Panc1 (cell line): ENCODE measurements around the gene MUCL3. TPM values are rescaled to one million over a fixed set of nuclear protein-coding genes. Genes with fewer than 3 reads are reported as not detected.

Source experiments
- ATAC-seq: fragments of 200-7000 bp; cut with Tn5 transposase; 2 replicates; pipeline ENCODE4 v1.9.1; 2020; ENCODE audit warnings: mild to moderate bottlenecking, moderate library complexity
- BruUV-seq: library from RNA; stranded (reverse); fragments of 400-500 nt; replicated peaks from 2 replicates; lab custom pipeline; 2021; lab: Mats Ljungman, UMichigan
- CTCF ChIA-PET: fragments of 300-600 bp; sonication (Branson Sonifier 250); formaldehyde crosslinking; loops from one replicate; lab custom pipeline; 2022; ENCODE audit warnings: antibody characterized with exemption; lab: Charles Lee
- POLR2A ChIA-PET: fragments of 300-600 bp; sonication (Branson Sonifier 250); formaldehyde crosslinking; loops from one replicate; lab custom pipeline; 2022; ENCODE audit warnings: antibody characterized with exemption; lab: Charles Lee
- DNase-seq: peaks from one replicate; pipeline ENCODE4 v3.0.0-alpha.2; 2010; ENCODE audit warnings: low read depth, low spot score
- H3K27ac ChIP-seq: 2 replicates; pipeline ENCODE4 v1.5.1; 2011; ENCODE audit warnings: mild to moderate bottlenecking, low read length, inconsistent platforms
- H3K27me3 ChIP-seq: fragments of 200-500 bp; sonication (Bioruptor generic); 2 replicates; pipeline ENCODE4 v1.6.0; 2014; ENCODE audit warnings: low read length, inconsistent platforms; ENCODE audit not compliant: control insufficient read depth, insufficient read depth
- H3K36me3 ChIP-seq: fragments of 200-500 bp; sonication (Bioruptor generic); 2 replicates; pipeline ENCODE4 v1.5.1; 2014; ENCODE audit warnings: inconsistent platforms, mild to moderate bottlenecking, low read length, moderate library complexity; ENCODE audit not compliant: control insufficient read depth, insufficient read depth
- H3K4me1 ChIP-seq: 2 replicates; pipeline ENCODE4 v1.5.1; 2011; ENCODE audit warnings: inconsistent platforms, mild to moderate bottlenecking, low read length, moderate library complexity; ENCODE audit not compliant: control insufficient read depth, insufficient read depth
- H3K4me3 ChIP-seq, 2 experiments: 2 replicates each; pipeline ENCODE4 v1.5.1; 2011 to 2012; ENCODE audit warnings: low read depth in 2 of 2, low read length in 2 of 2, mild to moderate bottlenecking in 2 of 2, inconsistent platforms in 1 of 2, moderate library complexity in 1 of 2
- H3K9me3 ChIP-seq: fragments of 200-500 bp; sonication (Bioruptor generic); 2 replicates; pipeline ENCODE4 v1.5.1; 2014; ENCODE audit warnings: low read depth, mild to moderate bottlenecking, inconsistent platforms, low read length, moderate library complexity; ENCODE audit not compliant: control insufficient read depth, insufficient read depth
- CTCF ChIP-seq: fragments of 450-650 bp; IDR thresholded peaks from 2 replicates; pipeline ENCODE4 v1.5.1; 2017; ENCODE audit warnings: mild to moderate bottlenecking
- POLR2AphosphoS5 ChIP-seq: IDR thresholded peaks from 2 replicates; pipeline ENCODE4 v1.6.1; 2012; ENCODE audit warnings: mild to moderate bottlenecking, low read depth, low read length, moderate library complexity
- REST ChIP-seq, 2 experiments: IDR thresholded peaks; 2 replicates each; pipeline ENCODE4 v1.6.1; 2011 to 2012; ENCODE audit warnings: low read depth in 2 of 2, control low read depth in 1 of 2, low read length in 1 of 2, mild to moderate bottlenecking in 1 of 2, moderate library complexity in 1 of 2; ENCODE audit not compliant: insufficient read depth in 1 of 2
- SIN3A ChIP-seq: IDR thresholded peaks from 2 replicates; pipeline ENCODE4 v1.6.1; 2012; ENCODE audit warnings: low read depth, mild to moderate bottlenecking, low read length, moderate library complexity, borderline replicate concordance; ENCODE audit not compliant: insufficient read depth
- TCF7L2 ChIP-seq: IDR thresholded peaks from 2 replicates; pipeline ENCODE4 v1.6.1; 2011; ENCODE audit warnings: mild to moderate bottlenecking, low read depth, low read length, inconsistent platforms
- in situ Hi-C: cut with HindIII; loops from 2 replicates; pipeline ENCODE4 v1.10.0; 2016; ENCODE audit warnings: low sequenced_read_pairs, low pct_unique_long_range_greater_than_20kb
- intact Hi-C: fragments of 100-400 bp; cut with micrococcal nuclease; formaldehyde crosslinking; loops from one replicate; pipeline ENCODE4 v1.10.0; 2022; ENCODE audit not compliant: unreplicated experiment
- total RNA-seq: library from RNA; stranded (reverse); gene quantifications from one replicate; pipeline ENCODE4 v1.2.1, GENCODE V29; 2021; ENCODE audit not compliant: unreplicated experiment

MUCL3 gene
- total RNA-seq, 1 experiment from 2014 or later, result not detected

GRCh38 chr6:30979141-30979540 is 38.4 kb downstream of the MUCL3 start:
- DNase-seq, result no peak
- H3K9me3 ChIP-seq, result no peaks in the 10 kb centered on the region
- no peak for TF ChIP-seq CTCF
- H3K27me3 ChIP-seq, result peaks cover 2% of the 10 kb centered on the region; the same call in 1 of the 2 replicates
- in situ Hi-C loops (no loop called here), intact Hi-C loops (no loop called here)
- H3K4me3 ChIP-seq, result no peak overlapping the region
- H3K36me3 ChIP-seq, result no peaks in the 10 kb centered on the region
- ATAC-seq, result no peak
- ChIA-PET CTCF (no interaction called here), POLR2A (no interaction called here)
- 0 out of 2 replicates have a peak, but pooled peaks cover 4% of the 10 kb centered on the region for H3K4me1 ChIP-seq
- no TSS peak for BruUV-seq
- no peak overlapping the region for H3K27ac ChIP-seq

GRCh38 chr6:30979690-30980089 is 38.9 kb downstream of the MUCL3 start:
- CTCF ChIA-PET, result no interaction called here
- ATAC-seq (no peak), DNase-seq (no peak)
- Histone ChIP-seq H3K27me3 (peaks cover 2% of the 10 kb centered on the region; the same call in 1 of the 2 replicates), H3K9me3 (no peaks in the 10 kb centered on the region), H3K36me3 (no peaks in the 10 kb centered on the region), H3K27ac (no peak overlapping the region), H3K4me3 (no peak overlapping the region), H3K4me1 (0 out of 2 replicates have a peak, but pooled peaks cover 4% of the 10 kb centered on the region)
- BruUV-seq, result no TSS peak
- intact Hi-C loops (no loop called here), in situ Hi-C loops (no loop called here)
- POLR2A ChIA-PET, result no interaction called here
- TF ChIP-seq CTCF (no peak), SIN3A (no peak), TCF7L2 (no peak), POLR2AphosphoS5 (no peak)

- no peak overlapping the region for H3K4me3 ChIP-seq
- DNase-seq (no peak), ATAC-seq (peak; percentile 82; the same call in 1 of the 2 replicates)
- TF ChIP-seq POLR2AphosphoS5, result no peak
- no peak for TF ChIP-seq TCF7L2
- no peak for TF ChIP-seq SIN3A
- TF ChIP-seq REST (IDR thresholded peaks at IDR 0.05; ENCODE audit: insufficient read depth in 1 of 2, low read depth in 2 of 2, low read length in 1 of 2), result no peak
- no peak for TF ChIP-seq CTCF
- no TSS peak for BruUV-seq
- H3K27me3 ChIP-seq, result peaks cover 2% of the 10 kb centered on the region; the same call in 1 of the 2 replicates
- no peak overlapping the region for H3K27ac ChIP-seq
- ChIA-PET CTCF (no interaction called here), POLR2A (interaction anchor here (0.6 kb wide), 2 partner anchors 26 to 69 kb away, joined by 3 to 7 read pairs; no protein-coding TSS in a partner anchor)
- no peaks in the 10 kb centered on the region for H3K36me3 ChIP-seq
- in situ Hi-C loops (no loop called here), intact Hi-C loops (no loop called here)
- H3K4me1 ChIP-seq, result 0 out of 2 replicates have a peak, but pooled peaks cover 4% of the 10 kb centered on the region
- no peaks in the 10 kb centered on the region for H3K9me3 ChIP-seq
Measured at GRCh38 chr6:30981942-30982772, 41.4 kb downstream of the MUCL3 start.
